Activated B cell treated with CpG ODN at 0.5 μM for 24 hours (primary cell): Measurements from ENCODE around the gene HMGN1. TPM values are rescaled to one million over a fixed set of nuclear protein-coding genes. Genes with fewer than 3 reads are reported as not detected.
A peak's percentile ranks its signal among the peaks of the same experiment; 100 is the strongest.

Experiments
- ATAC-seq: fragments of 200-7000 bp; cut with Tn5 transposase; one replicate; pipeline ENCODE4 v1.10.0; 2021; ENCODE audit warnings: low read depth, mild to moderate bottlenecking, moderate library complexity
- CTCF ChIA-PET: fragments of 350-600 bp; sonication (Branson Sonifier 250); formaldehyde crosslinking; loops from one replicate; lab custom pipeline; 2021; ENCODE audit warnings: antibody characterized with exemption; lab: Charles Lee
- POLR2A ChIA-PET: fragments of 350-600 bp; sonication (Branson Sonifier 250); formaldehyde crosslinking; loops from one replicate; lab custom pipeline; 2021; ENCODE audit warnings: antibody characterized with exemption; lab: Charles Lee
- DNase-seq: peaks from one replicate; pipeline ENCODE4 v3.0.0; 2022
- H3K27ac Mint-ChIP-seq: one replicate; pipeline ENCODE4 v1.8.0; 2020; ENCODE audit warnings: mixed read lengths
- H3K27me3 Mint-ChIP-seq: one replicate; pipeline ENCODE4 v1.8.0; 2021; ENCODE audit warnings: mixed read lengths
- H3K36me3 Mint-ChIP-seq: one replicate; pipeline ENCODE4 v1.8.0; 2021; ENCODE audit warnings: low read depth, mixed read lengths
- H3K4me1 Mint-ChIP-seq: one replicate; pipeline ENCODE4 v1.8.0; 2021; ENCODE audit warnings: mixed read lengths
- H3K4me3 Mint-ChIP-seq: one replicate; pipeline ENCODE4 v1.8.0; 2020; ENCODE audit warnings: mild to moderate bottlenecking, mixed read lengths
- H3K9me3 Mint-ChIP-seq: one replicate; pipeline ENCODE4 v1.8.0; 2020; ENCODE audit warnings: mixed read lengths
- intact Hi-C: fragments of 100-400 bp; cut with micrococcal nuclease; formaldehyde crosslinking; loops from one replicate; pipeline ENCODE4 v1.15.1; 2024
- total RNA-seq: library from RNA; stranded (reverse); gene quantifications from 2 replicates; pipeline ENCODE4 v1.2.3, GENCODE V29; 2022
- TF ChIP-seq, protein P1 (sequence below): fragments of 200-600 bp; IDR thresholded peaks from one replicate; pipeline ENCODE4 v1.8.0; 2022; ENCODE audit warnings: antibody characterized with exemption, mild to moderate bottlenecking

The HMGN1 gene
- total RNA-seq, 1 donor from 2014 or later = 344 TPM

DNA sequence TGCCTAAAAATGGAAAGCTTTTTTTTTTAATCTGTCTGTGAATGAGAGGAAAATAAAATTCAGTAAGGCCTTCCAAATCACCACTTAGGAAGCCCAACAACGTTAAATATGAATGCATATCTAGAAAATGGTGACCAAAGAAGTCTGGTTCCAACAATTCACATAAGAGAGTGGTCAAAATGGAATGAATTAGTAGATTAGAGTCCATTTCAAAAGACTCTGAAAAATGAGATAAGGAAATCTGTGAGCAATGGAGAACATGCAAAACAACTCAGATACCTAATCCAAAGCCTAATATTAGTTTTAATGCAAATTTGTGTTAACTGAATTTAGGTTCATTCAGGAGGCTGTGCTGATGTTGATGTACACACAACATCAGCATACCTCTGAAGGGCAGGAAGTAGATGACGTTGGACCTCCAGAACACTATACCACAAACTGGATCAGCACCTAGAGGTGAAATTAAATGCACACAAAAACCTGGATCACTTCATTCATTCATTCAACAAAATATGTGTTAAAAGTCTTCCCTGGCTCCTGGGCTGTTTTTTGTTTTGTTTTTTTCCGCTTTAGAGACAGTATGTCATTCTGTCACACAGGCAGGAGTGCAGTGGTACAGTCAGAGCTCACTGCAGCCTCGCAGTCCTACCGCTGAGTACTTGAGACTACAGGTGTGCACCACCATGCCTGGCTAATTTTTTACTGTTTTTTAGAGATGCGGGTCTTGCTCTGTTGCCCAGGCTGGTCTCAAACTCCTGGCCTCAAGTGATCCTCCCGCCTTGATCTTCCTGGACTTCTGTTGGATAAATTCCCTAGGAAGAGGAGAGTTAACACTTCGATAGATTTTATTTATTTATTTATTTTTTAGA is 30.6 kb downstream of the HMGN1 start:
- Mint-ChIP-seq H3K4me3 (no peak overlapping the region), H3K27me3 (no peaks in the 10 kb centered on the region)
- intact Hi-C loops = no loop called here

DNA sequence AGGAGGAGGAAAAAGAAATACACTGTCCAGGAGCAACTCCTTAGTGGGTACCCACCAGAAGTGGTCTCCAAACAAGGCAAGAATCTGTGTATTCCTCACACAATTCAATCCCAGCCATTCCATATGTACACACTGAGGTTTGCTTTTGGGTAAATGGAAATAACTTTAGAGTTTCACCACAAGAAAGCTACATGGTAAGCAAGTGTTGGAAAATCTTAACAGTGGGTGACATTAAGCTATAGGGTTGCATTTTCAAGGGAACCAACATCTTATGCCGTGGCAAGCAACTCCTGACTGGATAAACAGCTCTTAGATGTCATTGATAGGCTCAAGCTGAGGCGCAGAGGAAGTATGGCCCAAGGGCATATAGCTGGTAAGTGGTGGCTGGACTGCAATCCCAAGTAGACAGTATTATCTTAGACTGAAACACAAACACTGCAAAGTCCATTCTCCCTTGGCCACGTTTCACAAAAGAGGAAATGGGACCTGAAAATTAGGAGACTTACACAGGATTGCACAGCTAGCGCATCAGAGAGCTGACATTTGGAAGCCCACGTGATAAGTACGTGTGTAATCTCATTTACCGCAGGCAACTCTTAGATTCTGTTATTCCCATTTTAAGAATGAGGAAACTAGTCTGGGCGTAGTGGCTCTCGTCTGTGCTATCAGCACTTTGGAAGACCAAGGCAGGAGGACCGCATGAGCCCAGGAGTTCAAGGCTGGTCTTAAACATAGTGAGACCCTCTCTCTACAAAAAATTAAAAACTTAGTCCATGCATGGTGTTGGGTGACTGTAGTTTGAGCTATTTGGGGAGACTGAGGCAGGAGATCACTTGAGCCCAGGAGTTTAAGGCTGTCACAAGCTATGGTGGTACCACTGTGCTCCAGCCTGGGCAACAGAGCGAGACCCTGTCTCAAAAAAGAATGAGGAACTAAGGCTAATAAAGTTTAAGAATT is 31.5 kb downstream of the HMGN1 start:
- H3K4me3 Mint-ChIP-seq = no peak overlapping the region
- ATAC-seq (no peak), DNase-seq (no peak)
- intact Hi-C loops = no loop called here
- no peaks in the 10 kb centered on the region for H3K36me3 Mint-ChIP-seq
- no peaks in the 10 kb centered on the region for H3K9me3 Mint-ChIP-seq
- ChIA-PET POLR2A (interaction anchor here (0.8 to 1.1 kb wide), 3 partner anchors 17 to 31 kb away, joined by 3 to 4 read pairs (median 3); no protein-coding TSS in a partner anchor), CTCF (no interaction called here)
- H3K27ac Mint-ChIP-seq = no peak overlapping the region
- H3K4me1 Mint-ChIP-seq = peaks cover 26% of the 10 kb centered on the region
- TF ChIP-seq, protein P1, sequence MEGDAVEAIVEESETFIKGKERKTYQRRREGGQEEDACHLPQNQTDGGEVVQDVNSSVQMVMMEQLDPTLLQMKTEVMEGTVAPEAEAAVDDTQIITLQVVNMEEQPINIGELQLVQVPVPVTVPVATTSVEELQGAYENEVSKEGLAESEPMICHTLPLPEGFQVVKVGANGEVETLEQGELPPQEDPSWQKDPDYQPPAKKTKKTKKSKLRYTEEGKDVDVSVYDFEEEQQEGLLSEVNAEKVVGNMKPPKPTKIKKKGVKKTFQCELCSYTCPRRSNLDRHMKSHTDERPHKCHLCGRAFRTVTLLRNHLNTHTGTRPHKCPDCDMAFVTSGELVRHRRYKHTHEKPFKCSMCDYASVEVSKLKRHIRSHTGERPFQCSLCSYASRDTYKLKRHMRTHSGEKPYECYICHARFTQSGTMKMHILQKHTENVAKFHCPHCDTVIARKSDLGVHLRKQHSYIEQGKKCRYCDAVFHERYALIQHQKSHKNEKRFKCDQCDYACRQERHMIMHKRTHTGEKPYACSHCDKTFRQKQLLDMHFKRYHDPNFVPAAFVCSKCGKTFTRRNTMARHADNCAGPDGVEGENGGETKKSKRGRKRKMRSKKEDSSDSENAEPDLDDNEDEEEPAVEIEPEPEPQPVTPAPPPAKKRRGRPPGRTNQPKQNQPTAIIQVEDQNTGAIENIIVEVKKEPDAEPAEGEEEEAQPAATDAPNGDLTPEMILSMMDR = no peak
- H3K27me3 Mint-ChIP-seq = no peaks in the 10 kb centered on the region

More for the DNA sequence above, 30.6 kb downstream of the HMGN1 start:
- TF ChIP-seq, protein P1 = no peak
- no peaks in the 10 kb centered on the region for H3K9me3 Mint-ChIP-seq
- H3K4me1 Mint-ChIP-seq = peaks cover 26% of the 10 kb centered on the region
- no peak for DNase-seq
- ChIA-PET POLR2A (interaction anchor here (0.8 to 1.1 kb wide), 2 partner anchors 18 to 23 kb away, joined by 3 to 4 read pairs; no protein-coding TSS in a partner anchor), CTCF (no interaction called here)
- H3K27ac Mint-ChIP-seq = no peak overlapping the region
- H3K36me3 Mint-ChIP-seq = no peaks in the 10 kb centered on the region
- ATAC-seq = no peak

DNA sequence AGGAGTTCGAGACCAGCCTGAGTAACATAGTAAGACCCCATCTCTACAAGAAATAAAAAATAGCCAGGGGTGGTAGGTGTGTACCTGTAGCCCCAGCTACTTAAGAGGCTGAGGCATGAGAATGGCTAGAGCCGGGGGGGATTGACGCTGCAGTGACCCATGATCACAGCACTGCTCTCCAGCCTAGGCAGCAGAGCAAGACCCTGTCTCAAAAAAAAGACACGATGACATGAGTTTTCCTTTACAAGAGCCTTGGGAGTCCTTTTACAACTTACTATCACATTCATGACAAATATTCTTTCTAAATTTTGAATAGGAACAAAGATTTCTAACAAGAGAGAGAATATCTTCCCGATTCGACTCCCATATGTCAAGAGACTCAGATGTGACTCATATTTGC is 32.2 kb downstream of the HMGN1 start:
- Mint-ChIP-seq H3K27ac (no peak overlapping the region), H3K4me3 (no peak overlapping the region), H3K9me3 (no peaks in the 10 kb centered on the region), H3K36me3 (peaks cover 6% of the 10 kb centered on the region), H3K4me1 (peaks cover 32% of the 10 kb centered on the region), H3K27me3 (no peaks in the 10 kb centered on the region)
- POLR2A ChIA-PET = interaction anchor here (1.0 to 1.1 kb wide), 2 partner anchors 25 to 32 kb away, joined by 3 to 4 read pairs; no protein-coding TSS in a partner anchor
- TF ChIP-seq, protein P1 = no peak
- DNase-seq = no peak
- no peak for ATAC-seq
- intact Hi-C loops = no loop called here
- CTCF ChIA-PET = no interaction called here

DNA sequence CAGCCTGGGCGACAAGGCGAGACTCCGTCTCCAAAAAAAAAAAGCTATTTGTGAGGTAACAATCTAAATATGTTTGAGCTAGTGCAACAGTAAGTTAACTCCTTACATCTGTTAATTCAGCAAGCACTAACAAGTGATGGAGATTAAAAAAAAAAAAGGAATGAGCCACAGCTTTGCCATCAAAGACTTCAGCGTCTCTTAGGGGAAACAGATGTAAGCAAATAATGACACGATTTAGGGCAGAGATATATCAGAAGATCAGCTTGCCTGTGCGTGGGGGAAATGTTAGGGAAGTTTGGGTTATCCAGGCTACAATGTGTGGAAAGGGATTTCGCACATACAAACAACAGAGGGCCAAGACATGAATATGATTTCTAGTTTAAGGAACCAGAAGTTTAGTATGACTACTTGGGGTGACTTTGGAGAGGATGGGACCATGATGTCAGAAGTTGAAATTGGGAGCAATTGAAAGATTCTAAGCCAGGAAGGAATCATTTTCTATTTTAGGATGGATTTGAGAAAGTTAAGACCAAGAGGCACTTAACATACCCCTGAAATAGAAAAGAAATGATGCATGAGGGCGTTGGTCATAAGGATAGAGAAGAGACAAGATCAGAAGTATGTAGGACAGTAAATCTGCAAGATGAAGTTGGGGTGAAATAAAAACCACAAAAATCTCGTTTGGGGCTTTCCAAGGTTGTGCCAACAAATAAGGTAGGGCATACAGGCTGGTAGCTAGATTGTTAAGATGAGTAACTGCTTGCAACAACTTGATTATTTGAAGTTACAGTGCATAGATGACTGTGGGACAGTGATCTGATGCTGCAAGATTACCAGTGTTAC is 33.1 kb downstream of the HMGN1 start:
- H3K9me3 Mint-ChIP-seq = no peaks in the 10 kb centered on the region
- H3K36me3 Mint-ChIP-seq = peaks cover 10% of the 10 kb centered on the region
- H3K4me1 Mint-ChIP-seq = peaks cover 38% of the 10 kb centered on the region
- H3K27me3 Mint-ChIP-seq = no peaks in the 10 kb centered on the region
- POLR2A ChIA-PET = interaction anchor here (0.6 to 4.5 kb wide), 3 partner anchors 12 to 36 kb away, joined by 3 to 84 read pairs (median 3); partner anchors contain the start of gene HMGN1
- H3K4me3 Mint-ChIP-seq = no peak overlapping the region
- intact Hi-C loops = no loop called here
- CTCF ChIA-PET = interaction anchor here (0.7 kb wide), 1 partner anchor 33 kb away, joined by 3 read pairs; no protein-coding TSS in a partner anchor
- TF ChIP-seq, protein P1 = no peak
- no peak for DNase-seq
- no peak for ATAC-seq
- peak overlapping the region; percentile 1 for H3K27ac Mint-ChIP-seq
